Ammon's horn (tissue), 1 donor: ENCODE results near the gene CRB1.

Experiments used
- DNase-seq: peaks from one replicate; pipeline ENCODE4 v3.0.0-alpha.2; 2016; ENCODE audit warnings: low spot score

The CRB1 gene

DNA sequence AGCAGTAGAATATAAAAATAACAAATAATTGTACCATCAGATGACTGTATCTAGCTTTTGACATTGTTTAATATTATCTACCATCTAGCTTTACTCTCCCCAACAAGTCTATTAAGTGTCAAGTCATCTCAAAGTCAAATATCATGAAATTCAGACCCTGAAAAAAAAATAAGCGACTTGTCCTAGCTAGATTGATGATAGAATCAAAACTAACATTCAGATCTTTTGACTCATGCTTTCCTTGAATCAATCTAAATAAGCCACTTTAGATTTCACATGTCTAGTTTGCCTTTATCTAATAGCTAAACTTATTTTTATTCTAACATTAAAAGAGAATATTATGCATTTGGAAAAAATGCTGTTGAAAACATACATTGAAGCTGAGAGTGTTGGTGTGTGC lies 35.4 kb downstream of the CRB1 start:
- no peak for DNase-seq

DNA sequence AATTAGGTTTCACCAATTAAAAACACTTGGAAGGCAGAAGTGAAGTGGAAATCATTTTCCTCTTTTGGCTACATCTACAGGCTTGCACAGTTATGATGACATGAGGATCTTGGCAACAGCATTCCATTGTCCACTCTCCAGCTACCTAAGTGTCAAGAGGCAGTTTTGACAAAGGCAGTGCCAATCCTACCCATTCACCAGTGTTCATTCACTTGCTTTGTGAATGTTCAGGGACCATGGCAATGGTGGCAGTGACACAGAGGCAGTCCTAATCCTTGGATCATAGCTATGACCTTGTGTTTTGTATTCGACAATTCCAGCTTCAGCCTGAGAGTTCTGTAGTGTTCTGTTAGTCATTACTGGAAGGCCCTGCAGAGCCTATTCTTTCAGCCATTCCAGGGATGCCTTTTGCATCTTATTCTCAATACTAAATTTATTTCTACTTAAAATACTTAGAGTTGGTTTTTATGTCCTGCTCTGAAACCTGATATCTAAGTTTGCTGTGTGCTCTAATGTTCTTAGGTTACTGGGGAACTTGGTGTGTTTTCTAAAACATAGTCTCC lies 36.7 kb downstream of the CRB1 start:
- peak; percentile 80 for DNase-seq

DNA sequence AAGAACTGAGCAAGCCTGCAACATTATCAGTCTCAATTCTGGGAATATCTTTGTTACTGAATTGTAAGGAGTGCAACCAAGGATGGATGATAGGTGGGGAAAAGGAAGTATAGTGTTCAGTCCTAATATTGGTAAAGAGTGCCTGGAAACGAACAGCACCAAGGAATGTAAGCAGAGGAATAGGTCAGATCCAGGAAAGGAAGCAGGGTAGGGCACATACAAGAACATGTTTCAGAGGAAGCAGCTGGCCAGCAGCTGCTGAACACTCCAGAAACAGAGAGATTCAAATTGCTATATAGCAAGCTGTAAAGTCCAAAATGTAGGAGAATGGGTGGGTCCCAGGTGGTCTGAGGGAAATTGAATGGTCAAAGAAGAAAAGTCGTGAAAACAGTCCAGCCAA lies 37.9 kb downstream of the CRB1 start:
- no peak for DNase-seq

DNA sequence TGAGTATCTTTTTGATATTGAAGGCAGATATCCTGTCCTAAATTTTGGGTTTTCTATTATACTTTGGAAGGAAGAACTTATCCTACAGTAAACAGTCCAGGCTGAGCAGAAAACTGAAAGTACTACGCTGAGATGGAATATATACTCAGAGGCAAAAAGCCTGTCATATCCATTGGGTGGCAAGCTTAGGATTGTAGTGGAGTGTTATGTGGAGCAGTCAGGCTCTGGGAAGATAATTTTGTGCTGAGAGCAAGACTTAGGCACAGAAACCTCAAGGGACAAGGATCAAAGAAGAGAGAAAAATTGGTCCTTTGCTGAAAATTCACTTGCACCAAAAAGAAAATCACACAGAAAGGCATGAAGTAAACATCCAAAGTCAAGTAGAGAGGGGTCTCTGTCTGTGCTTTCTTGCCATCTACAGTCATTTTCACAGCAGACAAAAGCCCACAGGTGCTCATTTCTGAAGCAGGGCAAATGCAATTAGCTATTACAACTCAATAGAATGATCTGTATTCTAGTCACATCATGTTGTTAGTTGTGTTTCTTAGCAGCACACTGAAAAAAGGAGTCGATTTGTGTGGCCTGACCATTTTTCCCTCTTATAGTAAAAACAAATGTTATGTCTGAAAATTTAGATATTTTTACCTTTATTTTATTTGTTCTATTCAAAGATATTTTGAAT lies 38.5 kb downstream of the CRB1 start:
- peak; percentile 21 for DNase-seq

DNA sequence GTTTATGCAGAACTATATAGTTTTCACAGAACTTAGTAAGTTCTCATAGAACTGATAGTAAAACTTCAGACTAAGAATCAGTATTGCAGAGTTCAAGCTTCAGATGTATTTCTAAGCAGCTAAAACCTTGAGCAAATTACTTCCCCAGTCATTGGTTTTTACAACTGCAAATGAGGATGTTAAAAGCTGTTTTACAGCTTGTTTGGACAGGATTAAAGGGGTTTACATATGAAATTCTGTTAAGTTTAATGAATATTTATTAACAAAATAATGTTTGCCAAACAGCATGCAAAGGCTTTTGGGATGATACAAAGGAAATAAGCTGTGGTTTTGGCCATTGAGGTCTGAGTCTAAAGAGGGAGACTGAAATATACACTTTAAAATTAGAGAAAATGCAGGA lies 39.1 kb downstream of the CRB1 start:
- DNase-seq = no peak

DNA sequence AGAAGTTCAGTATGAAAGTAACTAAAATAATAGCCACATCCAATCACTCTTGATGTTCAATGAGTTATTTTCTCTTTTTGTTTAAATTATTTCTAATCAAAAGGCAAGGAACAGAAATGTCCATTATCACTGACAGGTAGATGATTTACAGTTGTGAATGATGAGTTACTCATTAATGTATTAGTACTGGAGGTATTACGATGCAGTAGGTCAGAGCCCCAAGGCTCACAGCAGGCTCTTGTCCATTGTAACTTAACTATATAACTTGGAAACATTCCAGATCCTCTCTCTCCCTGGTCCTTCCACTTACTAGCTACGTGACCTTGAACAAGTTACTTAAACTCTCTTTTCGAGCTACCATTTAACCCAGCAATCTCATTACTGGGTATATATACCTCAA lies 39.5 kb downstream of the CRB1 start:
- DNase-seq = no peak

DNA sequence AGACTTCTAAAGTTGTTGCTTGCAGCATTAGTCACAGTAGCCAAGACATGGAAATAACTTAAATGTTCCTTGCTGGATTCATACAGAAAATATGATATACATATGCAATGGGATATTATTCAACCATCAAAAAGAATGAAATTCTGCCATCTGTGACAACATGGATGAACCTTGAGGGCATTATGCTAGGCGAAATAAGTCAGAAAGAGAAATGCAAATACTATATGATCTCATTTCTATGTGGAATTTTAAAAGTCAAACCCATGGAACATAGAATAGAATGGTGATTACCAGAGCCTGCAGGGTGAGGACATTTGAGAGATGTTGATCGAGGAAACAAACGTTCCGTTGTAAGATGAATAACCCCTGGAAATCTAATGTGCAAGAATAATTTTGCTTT lies 43.0 kb downstream of the CRB1 start:
- no peak for DNase-seq

DNA sequence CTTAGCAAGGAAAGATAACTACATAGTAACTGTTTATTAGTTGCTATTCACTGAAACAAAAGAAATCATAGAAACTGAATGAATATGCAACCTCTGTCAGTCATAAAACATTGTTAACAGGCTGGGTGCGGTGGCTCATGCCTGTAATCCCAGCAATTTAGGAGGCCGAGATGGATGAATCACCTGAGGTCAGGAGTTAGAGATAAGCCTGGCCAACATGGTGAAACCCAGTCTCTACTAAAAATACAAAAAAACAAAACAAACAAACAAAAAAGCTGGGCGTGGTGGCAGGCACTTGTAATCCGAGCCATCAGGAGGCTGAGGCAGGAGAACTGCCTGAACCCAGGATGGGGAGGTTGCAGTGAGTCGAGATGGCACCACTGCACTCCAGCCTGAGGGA lies 44.1 kb downstream of the CRB1 start:
- no peak for DNase-seq

DNA sequence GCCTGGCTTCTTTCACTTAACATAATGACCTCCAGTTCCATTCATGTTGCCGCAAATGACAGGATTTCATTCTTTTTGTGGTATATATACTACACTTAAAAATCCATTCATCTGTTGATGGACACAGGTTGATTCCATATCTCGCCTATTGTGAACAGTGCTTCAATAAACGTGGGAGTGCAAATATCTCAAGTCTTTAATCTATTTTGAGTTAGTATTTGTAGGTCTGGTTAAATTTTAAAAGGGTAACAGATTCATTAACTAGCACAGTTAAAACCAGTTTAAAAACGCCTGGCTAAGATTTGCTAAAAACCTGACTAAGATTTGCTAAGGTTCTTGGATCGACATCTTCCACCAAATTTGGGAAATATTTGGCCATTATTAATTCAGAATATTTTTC lies 45.7 kb downstream of the CRB1 start:
- DNase-seq = no peak

DNA sequence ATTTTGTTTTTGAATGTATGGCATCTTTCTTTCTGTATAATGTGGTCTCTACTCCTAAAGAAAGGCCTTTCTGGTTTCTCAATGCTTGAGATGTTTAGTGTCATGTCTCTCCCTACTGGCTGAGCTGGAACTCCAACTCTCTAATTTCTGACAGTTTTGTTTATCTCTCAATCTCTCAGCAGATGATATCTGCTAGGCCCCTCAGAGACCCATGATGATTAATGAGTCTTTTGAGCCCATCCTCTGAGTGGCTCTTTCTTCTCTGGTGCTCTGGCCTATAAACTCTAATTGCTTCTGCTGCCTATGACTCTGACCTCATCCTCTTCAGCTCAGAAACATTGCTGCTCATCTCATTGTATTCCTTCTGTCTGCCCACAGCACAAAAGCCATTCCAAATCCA lies 46.6 kb downstream of the CRB1 start:
- peak; percentile 76 for DNase-seq

DNA sequence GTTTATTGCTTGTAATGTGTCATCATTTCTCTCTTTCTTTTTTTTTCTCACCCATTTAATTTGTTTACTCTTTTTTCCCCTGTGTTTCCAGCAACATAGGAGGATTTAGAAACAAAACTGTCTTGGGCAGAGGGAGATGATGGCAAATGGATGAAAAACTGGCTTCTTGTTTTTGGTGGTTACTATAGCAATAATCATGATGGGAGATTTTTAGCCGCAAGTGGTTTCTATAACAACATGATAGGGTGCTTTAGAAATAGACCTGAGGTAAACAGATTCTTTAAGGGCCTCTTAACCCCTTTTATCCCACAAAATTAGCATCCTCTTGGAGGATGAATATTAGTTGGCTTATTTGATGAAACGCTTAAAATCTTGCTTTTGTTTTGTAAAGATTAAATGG lies 51.6 kb downstream of the CRB1 start:
- DNase-seq = no peak

DNA sequence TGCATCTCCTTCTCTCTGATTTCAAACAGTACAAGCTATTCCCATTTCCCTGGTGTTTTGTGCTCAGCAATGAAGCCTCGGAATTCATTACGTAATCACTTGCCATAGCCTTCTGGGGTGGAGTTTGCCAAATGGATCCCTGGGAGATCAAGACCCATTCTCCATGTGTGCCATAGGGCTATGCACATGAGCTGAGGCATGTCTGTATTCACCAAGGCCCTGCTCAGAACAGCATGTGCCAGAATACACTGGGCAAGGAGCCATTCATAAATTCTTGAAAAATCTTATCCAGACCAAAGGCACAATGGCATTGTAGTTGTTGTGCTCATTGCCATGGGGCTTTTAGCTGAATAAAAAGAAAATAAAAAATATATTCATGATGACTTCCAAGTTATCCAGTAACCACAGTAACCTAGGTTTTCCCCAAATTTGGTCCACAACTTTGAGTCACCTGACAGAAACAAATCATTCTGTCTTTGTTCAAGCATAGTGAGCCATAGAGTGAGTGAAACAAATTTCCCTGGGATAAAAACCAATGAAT lies 53.0 kb downstream of the CRB1 start:
- DNase-seq = peak; percentile 53

DNA sequence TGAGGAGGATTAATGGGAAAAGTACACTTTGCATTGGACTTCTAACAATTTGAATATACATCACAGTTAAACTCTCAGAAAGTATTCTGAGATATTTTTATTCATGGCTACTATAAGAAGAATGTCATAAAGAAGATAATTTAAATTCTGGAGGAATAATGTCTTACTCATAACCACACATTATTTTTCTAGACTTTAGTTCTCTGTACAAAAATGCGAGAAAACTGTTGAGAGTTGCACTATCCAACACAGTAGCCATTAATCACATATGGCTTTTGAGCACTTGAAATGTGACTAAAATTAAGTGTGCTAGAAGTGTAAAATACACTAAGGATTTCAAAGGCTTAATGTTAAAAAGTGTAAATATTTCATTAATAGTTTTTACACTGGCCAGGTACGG lies 53.8 kb downstream of the CRB1 start:
- no peak for DNase-seq

DNA sequence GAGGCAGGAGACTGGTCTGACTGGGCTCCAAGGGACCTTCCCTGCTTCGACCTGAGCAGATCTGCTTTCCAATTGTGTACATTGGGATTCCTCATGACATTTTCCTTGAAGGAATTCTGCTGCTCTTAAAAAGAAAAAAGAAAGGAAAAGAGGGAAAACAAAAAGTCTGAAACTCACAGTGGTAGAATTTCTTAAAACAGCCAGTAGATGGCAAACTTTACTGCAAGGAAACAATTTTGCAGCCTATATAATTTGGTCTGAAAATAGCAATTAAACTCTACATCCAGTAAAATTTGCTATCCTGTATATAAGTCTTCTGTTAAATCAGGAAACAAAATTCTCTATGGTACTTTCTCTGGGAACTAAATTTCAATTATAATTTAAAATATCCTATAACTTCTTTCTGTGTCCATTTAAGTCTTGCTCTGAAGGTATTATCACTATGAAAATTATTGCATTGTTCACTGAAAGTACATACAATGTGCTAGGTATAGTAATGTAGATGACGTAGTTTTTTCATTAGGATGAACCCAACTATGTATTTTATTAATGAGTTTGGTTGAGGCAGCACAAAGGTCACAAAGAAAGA lies 59.8 kb downstream of the CRB1 start:
- peak; percentile 17 for DNase-seq

DNA sequence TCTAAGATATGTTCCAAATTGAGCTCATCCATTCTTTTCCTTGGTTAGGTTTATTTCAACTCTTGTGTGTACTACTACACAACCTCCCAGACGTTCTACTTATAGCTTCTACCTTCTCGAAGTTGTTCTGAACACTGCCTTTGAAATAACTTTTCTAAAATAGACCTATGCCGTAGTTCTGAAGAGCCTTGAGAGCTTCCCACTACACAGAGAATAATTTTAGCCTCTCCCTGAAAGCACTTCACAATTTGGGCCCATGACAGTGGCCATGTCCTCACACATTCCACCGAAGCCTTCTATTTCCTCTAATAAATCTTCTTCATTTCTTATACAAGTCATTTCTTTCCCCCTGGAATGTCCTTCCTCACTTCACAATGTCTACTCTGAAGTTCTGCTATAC lies 62.2 kb downstream of the CRB1 start:
- no peak for DNase-seq

DNA sequence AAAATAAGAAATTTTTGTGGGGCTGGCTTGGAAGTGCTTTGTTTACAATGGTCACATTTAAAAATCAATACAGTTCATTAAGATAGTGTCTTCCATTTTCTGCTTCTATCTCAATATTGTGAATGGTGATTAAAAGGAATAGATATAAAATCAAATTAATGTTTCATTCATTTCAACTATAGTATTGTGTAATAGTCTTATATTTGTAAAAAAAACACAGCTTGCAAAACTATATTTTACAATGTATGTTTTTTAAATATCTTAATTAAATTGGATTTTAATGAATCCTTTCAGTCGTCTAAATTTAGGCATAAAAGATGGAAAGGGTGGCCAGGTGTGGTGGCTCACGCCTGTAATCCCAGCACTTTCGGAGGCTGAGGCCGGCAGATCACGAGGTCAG lies 63.5 kb downstream of the CRB1 start:
- no peak for DNase-seq

DNA sequence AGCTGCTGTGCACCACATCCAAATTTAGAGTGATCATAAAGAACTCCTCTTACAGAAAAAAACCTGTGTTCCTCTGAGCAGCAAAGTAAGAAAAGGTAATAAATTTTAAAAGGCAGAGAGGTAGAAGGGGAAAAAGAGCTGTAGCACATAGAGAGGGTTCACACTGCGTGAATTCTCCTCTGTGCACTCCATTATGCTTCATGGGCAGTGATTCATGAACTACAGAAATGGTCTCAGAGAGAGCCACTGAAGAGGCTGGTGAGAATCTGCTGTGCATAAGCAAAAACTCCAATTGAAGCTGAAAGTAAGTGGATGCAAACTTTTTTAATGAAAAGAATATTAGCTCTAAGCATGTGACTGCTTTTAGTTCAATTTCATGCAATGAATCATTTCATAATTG lies 65.0 kb downstream of the CRB1 start:
- no peak for DNase-seq

DNA sequence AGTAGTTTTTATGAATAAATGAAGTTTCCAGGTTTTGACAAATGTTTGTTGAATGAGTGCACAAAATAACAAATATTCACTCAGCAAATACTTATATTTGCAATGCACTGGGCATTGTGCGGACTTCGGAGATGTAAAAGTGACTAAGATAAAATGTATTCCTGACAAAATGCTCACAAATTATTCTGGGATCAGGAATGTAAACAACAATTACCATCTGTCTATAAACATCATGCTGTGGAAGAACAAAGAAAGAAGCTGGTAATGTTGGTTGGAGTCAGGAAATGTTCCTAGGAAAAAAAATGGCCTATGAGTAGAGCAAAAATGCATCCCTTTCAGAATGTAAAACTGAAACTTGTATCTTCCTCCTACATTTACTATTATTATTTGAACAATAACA lies 68.5 kb downstream of the CRB1 start:
- DNase-seq = no peak

DNA sequence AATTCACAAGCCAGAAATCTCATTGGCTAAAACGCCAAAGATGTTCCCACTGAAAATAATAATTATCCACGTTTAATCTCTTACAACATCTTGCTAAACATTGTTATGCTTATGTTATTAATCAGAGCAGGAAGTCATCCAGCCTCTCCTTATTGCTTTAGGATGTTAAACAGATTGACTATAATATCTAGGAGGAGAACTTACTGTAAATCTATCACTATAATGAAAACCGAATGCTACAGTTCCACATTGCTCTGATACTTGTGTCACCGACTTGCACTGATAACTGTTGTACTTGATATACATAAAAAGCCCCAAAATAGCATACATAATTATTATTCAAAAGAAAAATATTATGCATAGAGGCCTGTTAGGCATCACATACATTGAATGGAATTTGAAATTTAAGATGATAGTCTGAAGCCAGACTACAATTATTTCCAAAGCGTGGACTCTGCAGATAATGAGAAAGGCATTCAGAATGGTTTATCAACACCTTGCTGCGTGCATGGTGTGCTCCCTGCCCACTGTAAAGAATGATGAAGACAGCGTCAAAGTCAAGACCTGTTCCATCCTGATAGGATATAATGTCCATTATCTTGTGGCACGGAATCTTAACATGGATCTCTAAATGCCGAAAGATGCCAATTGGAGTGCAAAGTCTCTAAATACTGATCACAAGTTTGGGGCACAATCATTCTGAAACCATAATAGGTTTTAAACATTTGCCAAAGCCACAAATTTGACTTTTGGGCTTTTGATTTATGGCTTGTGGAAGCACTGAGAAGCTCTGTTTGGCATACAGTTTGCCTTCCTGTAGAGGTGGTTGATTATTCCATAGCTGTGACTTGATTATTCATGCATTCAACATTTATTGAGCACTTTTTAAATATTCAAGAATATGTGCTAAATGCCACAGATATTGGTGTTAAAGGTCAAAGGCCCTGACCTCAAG lies 71.3 kb downstream of the CRB1 start:
- no peak for DNase-seq

DNA sequence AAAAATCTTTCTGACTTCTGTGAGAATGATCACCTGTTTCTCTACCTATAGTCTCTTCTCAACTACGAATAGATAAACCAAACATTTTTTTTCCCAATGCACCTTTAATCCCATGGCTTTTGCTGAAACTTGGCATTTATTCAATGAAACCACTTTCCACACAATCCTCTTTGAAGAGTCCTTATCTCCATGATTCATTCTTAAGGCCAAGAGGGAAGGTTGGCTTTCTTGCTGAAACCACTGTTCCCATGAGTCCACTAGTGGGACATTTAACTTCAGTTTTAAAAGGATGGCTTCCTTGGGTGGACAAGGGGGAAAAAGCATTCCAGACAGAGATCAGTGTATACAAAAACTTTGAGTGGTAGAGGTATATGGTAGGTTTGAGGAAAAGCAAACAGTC lies 73.6 kb downstream of the CRB1 start:
- DNase-seq = no peak

DNA sequence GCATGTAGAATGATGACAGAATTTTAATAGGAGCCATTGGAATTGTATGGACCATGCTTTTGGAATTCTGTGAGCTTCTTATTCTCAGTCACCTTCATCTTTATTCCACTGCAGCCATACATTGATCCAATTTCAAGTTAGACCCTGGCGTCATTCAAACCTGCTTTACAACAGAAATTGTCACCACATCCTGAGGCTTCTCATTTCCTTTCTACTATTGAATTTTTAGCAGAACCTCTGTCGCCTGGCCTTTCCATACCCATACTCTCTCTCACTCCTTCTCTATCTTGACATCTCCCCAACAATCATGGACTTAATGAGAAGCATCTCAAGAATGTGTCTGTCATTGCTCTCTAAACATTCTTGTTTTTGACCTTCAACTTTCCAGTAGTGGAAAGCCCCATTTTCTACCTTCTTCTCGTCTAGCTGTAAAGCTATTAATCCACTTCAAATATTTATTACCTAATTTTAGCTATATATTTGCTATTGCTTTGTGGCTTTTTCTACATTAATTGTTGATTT lies 74.1 kb downstream of the CRB1 start:
- DNase-seq = no peak

DNA sequence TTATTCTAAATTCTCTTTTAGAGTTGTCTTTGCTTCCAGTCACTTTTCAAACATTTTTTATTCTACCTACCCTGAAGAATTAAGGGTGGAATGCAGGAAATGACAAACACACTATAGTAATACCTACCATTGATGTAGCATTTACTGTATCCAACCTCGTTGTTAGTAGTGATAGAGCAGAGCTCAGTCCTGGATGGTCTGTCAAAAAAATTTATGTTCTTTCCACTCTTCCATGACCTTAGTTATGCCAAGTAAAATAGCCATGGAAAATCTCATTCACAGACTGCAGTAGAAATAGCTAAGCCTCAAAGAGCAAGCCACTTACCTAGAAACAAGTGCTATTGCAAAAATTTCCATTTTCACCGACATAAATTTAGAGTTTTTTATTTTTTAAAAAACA lies 74.6 kb downstream of the CRB1 start:
- DNase-seq = no peak
